ENCODE results near the gene ABI1.

DNA sequence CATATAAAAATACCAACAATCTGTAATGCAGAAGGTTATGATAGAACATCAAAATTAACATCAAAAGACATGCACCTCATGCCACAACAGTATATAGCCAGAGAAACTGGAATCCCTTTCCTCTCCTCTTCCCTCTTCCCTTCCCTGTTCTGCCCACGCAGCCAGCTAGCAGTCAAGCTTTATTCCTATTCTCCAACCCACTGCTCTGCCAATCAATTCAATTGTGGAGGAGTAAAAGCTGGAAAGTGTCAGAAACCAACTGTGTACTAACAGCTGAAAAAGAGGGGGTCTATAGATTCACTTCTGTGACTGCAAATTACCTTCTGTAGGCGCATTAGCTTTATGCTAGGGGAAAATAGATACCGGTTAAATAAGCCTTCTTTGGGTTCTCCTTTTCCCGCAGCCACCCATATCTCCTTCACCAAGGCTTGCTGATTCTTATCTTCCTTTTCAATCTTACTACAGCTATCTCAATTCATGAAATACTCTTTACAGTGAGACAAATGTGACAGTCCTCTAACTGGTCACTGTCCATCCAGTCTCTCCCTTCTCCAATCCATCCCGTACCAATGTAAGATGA is 16.3 kb downstream of the ABI1 start:
- TF ChIP-seq, protein P1, sequence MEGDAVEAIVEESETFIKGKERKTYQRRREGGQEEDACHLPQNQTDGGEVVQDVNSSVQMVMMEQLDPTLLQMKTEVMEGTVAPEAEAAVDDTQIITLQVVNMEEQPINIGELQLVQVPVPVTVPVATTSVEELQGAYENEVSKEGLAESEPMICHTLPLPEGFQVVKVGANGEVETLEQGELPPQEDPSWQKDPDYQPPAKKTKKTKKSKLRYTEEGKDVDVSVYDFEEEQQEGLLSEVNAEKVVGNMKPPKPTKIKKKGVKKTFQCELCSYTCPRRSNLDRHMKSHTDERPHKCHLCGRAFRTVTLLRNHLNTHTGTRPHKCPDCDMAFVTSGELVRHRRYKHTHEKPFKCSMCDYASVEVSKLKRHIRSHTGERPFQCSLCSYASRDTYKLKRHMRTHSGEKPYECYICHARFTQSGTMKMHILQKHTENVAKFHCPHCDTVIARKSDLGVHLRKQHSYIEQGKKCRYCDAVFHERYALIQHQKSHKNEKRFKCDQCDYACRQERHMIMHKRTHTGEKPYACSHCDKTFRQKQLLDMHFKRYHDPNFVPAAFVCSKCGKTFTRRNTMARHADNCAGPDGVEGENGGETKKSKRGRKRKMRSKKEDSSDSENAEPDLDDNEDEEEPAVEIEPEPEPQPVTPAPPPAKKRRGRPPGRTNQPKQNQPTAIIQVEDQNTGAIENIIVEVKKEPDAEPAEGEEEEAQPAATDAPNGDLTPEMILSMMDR (IDR thresholded peaks at IDR 0.05; ENCODE audit: extremely low read depth in 1 of 2, insufficient read depth in 1 of 2, low read depth in 1 of 2, low read length in 2 of 2) = no peak
- no peak for TF ChIP-seq MYC (IDR thresholded peaks at IDR 0.05; ENCODE audit: low read depth, low read length)
- no peak for TF ChIP-seq EZH2 (IDR thresholded peaks at IDR 0.05; ENCODE audit: borderline replicate concordance, low read depth, low read length, severe bottlenecking)
- no peak for TF ChIP-seq POLR2A (IDR thresholded peaks at IDR 0.05; ENCODE audit: low read depth, low read length)
- TF ChIP-seq POLR2AphosphoS5 (IDR thresholded peaks at IDR 0.05; ENCODE audit: insufficient read depth, low read depth, low read length) = no peak
- TF ChIP-seq, protein P2, sequence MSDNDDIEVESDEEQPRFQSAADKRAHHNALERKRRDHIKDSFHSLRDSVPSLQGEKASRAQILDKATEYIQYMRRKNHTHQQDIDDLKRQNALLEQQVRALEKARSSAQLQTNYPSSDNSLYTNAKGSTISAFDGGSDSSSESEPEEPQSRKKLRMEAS (IDR thresholded peaks at IDR 0.05; ENCODE audit: insufficient read depth, insufficient read length) = no peak
